Globus pallidus (tissue), 1 donor: ENCODE data around the gene CTDSPL2.
A peak's percentile ranks its signal among the peaks of the same experiment; 100 is the strongest.
"Not testable (repeated sequence)": the region's sequence is repeated elsewhere in the genome, so short reads cannot be mapped to it uniquely, and the experiment has no call there.

Experiments used
- DNase-seq: peaks from one replicate; pipeline ENCODE4 v3.0.0-alpha.2; 2015; ENCODE audit warnings: low spot score

The CTDSPL2 gene

GRCh38 chr15:44426975-44427755 is at the start of gene CTDSPL2:
Gene CTDSPL2, plus strand, starts transcription at chr15:44427629. Its CDS starts 31,386 bp downstream, at chr15:44459015.
- DNase-seq, result peak; percentile 98

GRCh38 chr15:44381236-44381635 is 46.2 kb upstream of the CTDSPL2 start:
- peak; percentile 4 for DNase-seq

DNA sequence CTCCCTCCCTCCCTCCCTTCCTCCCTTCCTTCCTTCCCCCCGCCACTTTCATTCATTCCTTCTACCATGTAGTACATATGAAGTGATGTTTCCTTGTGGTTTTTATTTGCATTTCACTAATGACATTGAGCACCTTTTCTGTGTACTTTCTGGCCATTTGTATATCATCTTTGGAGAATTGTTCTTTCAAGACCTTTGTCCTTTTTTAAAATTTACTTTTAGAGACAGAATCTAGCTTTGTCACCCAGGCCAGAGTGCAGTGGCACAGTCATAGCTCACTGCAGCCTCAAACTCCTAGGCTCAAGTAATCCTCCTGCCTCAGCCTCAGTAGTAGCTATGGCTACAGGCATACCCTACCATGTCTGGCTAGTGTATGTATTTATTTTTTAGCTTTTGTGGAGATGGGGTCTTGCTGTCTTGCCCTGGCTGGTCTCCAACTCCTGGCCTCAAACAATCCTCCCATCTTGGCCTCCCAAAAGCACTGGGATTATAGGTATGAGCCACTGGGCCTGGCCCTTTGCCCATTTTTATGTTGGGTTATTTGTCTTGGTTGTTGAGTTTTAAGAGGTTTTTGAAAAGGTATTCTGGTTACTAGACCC is 42.0 kb upstream of the CTDSPL2 start:
- DNase-seq, result no peak

DNA sequence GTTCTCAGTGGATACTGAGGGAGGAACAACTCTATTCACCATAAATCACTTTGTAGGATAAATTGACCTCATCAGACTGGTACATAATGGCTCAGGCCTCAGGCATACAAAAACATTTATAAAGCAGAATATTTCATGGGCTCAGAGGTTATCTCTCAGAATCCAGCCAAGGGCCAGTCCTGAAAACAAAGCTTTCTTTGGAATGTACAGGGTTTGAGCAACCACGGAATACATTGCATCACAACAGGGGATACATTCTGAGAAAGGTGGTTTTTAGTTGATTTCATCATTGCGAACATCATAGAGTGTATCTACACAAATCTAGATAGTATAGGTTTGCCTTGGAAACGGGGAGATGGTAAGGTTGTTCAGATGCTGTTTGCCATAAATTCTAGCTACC is 33.4 kb upstream of the CTDSPL2 start:
- no peak for DNase-seq

GRCh38 chr15:44394562-44394961 is 32.9 kb upstream of the CTDSPL2 start:
- no peak for DNase-seq

DNA sequence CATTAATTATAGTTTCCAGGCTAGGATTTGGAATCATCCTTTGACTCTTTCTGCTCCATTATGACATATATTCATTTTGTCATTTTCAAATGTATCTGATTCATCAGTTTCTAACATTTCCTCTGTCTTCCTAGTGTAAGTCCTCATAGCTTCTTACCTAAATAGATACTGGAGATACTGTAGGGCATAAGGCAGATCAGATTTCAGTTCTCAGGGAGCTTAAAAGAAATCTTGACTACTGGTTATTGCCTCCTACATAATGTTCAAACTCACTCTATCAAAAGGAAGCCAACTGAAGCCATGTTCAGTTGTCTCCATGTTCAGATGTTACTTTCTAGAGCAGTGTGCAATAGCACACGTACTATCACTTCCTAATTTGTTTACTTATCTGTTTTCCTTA is 29.6 kb upstream of the CTDSPL2 start:
- DNase-seq, result no peak

GRCh38 chr15:44414001-44414400 is 13.4 kb upstream of the CTDSPL2 start:
- no peak for DNase-seq

DNA sequence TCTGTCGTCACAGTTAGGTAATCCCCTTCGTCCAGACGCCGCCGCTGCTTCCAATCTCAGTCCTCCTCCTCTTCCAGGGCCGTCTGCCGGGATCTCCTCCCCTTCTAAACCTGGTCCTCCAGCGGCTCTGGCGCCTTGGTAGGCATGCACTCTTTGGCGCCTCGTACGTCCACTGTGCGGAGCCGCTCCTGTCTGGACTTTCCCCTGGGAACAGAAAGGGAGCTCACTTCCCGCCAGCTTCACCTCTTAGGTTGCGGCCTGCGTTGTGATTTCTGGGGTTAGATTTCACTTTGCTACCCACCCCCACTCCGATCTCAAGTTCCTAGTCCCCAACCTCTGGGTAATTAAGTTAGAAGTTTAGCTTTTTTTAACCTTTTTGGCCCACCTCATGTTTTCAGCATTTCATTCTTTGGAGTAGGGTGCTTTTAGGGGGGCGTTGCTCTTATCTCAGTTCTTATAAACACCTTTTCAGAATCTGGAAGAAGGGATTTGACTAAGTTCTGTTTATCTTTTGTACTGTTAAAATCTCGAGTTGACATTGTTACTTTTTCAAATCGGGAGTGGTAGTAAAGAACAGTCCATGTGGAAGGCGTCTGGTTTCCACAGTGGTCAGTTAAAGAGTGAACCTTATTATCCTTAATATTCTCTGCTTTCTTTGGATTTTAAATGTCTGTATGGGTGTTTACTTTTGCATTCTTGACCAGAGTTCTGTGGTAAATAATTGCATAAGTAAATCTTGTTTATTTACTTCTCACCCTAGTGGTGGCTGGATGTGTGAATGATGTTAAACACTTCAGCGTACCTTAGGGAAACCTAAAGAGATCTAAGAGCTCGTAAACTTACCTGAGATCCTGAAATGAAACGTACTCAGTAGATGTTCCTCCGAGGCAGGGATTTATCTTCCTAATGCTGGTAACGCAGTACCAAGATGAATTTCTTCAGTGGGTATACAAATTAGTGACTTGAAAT is 611 bp downstream of the CTDSPL2 start:
- DNase-seq, result no peak

DNA sequence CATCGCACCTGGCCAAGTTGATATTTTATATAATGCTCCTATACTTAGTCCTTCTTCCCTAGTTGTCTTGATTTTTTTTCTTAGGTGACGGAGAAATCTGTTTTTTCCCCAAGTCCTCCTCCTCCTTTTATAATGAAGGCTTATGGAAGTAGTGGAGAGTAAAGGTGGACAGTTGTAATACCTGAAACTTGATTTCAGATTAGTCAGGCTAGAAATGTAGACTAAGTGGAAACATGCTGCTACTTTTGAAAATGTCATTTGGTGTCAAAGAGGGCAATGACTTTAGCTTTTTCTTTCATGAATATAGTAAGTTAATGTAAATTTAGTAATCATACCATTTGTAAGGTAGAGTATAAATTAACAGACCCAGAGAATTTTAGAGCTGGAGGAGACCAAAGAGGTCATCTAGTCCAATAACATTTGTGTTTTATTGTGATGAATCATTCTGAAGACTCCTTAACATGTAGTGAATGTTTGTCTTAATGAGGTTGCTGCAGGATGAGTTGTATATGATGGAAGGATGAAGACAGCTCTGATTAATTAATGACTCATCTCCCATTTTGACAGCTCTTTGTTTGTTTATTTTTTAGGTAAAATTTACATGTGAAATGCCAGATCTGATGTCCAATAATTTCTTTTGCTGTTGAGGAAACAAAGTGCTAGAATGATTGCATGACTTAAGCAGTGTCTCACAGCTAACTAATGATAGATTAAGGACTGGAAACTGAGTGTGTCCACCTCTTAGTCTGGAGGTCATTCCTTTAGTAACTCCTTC is 8.7 kb downstream of the CTDSPL2 start:
- no peak for DNase-seq

- no peak for DNase-seq
These were observed 11.0 kb downstream of the CTDSPL2 start for GRCh38 chr15:44438402-44438801.

DNA sequence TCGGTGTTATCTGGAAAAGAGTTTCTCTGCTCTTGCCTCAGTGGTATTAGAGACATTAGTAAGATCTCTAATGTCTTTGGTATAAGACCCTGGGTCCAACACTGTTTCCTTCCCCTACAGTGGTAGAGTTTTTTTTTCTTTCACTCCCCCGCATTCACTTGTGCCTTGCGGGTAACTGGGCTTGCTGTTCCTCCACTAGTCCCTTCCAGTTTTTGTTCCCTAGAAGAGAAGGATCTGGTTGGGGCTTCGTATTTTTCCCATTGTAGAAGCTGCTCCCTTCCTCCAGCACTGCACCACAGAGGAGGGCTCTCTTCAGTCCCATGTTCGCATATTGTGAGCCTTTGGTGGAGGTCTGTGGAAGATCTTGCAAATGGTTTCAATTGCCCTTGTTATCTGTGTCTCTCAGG is 13.7 kb downstream of the CTDSPL2 start:
- no peak for DNase-seq

DNA sequence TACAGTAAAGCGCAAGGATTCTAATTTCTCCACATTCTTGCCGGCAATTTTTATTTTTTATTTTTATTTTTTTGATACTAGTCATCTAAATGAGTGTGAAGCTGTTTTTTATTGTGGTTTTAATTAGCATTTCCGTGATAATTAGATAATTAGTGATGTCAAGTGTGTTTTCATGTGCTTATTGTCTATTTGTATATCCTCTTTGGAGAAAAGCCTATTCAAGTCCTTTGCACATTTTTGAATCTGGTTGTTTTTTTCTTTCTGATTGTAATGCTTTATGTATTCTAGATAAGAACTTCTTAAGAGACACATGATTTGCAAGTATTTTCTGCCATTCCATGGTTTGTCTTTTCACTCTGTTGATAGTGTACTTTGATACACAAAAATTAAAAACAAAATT is 16.1 kb downstream of the CTDSPL2 start:
- DNase-seq, result no peak

GRCh38 chr15:44447772-44448376 is 20.4 kb downstream of the CTDSPL2 start:
- DNase-seq, result no peak

DNA sequence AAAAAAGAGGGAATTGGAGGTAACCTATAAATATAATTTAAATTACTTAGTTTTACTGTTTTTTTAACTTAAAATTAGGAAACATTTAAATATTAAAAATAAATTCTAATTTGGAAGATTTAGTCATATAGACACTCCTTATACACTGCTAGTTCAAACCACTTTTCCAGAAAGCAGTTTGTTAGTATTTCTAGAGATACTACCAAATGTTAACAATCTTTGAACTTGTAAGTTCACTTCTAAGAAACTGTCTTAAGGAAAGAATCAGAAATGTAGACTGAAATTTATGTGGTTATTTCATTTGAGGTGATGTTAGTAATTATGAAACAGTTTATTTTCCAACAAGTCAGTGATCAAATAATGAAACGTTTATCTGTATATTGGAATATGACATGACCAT is 22.7 kb downstream of the CTDSPL2 start:
- DNase-seq, result no peak

GRCh38 chr15:44453578-44454283 is 26.3 kb downstream of the CTDSPL2 start:
- DNase-seq, result not testable (repeated sequence)

DNA sequence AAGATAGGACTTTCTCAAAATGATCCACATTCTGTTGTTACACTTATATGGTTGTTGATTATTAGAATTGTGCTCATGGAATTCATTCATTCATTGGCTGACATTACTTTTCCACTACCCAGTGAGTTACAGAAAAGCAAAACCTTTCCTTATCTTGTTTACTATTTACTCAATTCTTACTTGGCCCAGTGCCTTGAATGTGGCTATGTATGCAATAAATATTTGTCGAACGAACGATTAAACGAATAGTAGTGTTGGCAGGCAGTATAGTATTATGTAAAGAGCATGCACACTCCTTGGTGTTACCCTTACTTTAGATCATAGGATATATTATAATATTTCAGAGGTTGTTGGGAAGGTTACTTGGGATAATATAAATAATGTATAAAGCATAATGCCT is 31.0 kb downstream of the CTDSPL2 start:
- no peak for DNase-seq

DNA sequence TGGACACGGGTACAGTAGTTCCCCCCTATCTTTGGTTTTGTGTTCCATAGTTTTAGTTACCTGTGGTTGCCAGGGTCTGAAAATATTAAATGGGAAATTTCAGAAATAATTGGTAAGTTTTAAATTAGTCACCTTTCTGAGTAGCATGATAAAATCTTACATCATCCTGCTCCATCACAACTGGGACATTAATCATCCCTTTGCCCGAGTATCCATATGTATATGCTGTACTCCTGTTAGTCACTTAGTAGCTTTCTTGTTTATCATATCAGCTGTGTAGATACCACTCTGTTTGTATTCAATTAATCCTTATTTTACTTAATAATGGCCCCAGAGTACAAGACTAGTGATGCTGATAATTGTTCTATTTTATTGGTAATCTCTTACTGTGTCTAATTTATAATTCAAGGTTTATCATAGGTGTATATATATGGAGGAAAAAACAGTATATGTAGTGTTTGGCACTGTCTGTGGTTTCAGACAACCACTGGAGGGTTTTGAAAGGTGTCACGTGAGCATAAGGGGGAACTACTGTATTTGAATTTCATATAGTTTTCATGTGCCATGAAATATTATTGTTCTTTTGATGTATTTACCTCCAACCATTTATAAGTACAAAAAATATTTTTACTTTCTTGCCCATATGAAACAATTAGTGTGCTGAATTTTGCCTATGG is 41.4 kb downstream of the CTDSPL2 start:
- no peak for DNase-seq

- DNase-seq, result no peak
These were observed 44.5 kb downstream of the CTDSPL2 start for GRCh38 chr15:44471885-44472455.

GRCh38 chr15:44479343-44479742 is 51.9 kb downstream of the CTDSPL2 start:
- DNase-seq, result no peak

DNA sequence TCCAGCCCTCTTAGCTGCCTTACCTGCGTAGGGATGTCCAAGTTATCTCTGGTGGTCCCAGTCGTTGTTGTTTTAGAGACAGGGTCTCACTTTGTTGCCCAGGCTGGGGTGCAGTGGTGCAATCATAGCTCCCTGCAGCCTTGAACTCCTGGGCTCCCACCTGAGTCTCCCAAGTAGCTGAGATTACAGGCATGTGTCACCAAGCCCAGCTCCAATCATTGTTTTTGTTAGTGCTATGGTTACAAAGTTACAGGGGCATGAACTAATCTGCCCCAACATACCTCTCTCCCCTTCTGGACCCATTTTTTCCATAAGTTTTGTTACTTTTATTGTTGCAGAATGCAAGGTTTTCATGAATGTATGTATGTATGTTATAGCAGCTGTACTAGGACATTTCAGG is 54.7 kb downstream of the CTDSPL2 start:
- no peak for DNase-seq
